SK-N-SH (cell line): ENCODE measurements around the gene KRTAP27-1. TPM values are rescaled to one million over a fixed set of nuclear protein-coding genes. Genes with fewer than 3 reads are reported as not detected.

Experiments used
- CTCF ChIA-PET: fragments of 300-600, 350-600 bp; formaldehyde crosslinking; extraction: SDS; loops from one replicate; lab custom pipeline; 2021; lab: Yijun Ruan, JAX
- POLR2A ChIA-PET: fragments of 350-600 bp; sonication (Branson Sonifier 250); formaldehyde crosslinking; extraction: SDS; loops from one replicate; lab custom pipeline; 2020; ENCODE audit warnings: antibody characterized with exemption, inconsistent platforms; lab: Yijun Ruan, JAX
- DNase-seq: peaks from one replicate; pipeline ENCODE4 v3.0.0; 2012
- H2AFZ ChIP-seq: fragments of 200-600 bp; sonication (generic); 2 replicates; pipeline ENCODE4 v1.8.1; 2016; ENCODE audit warnings: antibody characterized with exemption, mild to moderate bottlenecking, low read depth
- H3F3A ChIP-seq: fragments of 200-600 bp; sonication (generic); replicated peaks from 2 replicates; pipeline ENCODE3; 2016; ENCODE audit warnings: antibody characterized with exemption, mild to moderate bottlenecking; ENCODE audit not compliant: insufficient read depth
- H3K27ac ChIP-seq, 2 experiments: fragments of 200-500 bp in 1 of 2; fragments of 200-600 bp in 1 of 2; sonication (Bioruptor generic) in 1 of 2; sonication (generic), shearing (Covaris generic) in 1 of 2; 2 replicates each; pipeline versions ENCODE4 v1.5.1 to v1.6.1; 2014 to 2016; ENCODE audit warnings: low read depth in 2 of 2, inconsistent platforms in 1 of 2, low read length in 1 of 2, mild to moderate bottlenecking in 1 of 2, mixed read lengths in 1 of 2
- H3K27me3 ChIP-seq: fragments of 200-600 bp; sonication (generic), shearing (Covaris generic); 2 replicates; pipeline ENCODE4 v1.6.1; 2016; ENCODE audit warnings: mixed run types; ENCODE audit not compliant: insufficient read depth
- H3K36me3 ChIP-seq, 2 experiments: fragments of 200-500 bp in 1 of 2; fragments of 200-600 bp in 1 of 2; sonication (Bioruptor generic) in 1 of 2; sonication (generic) in 1 of 2; replicated peaks in 1 of 2; 2 replicates each; pipeline versions ENCODE3 to v1.5.1; 2014 to 2016; ENCODE audit warnings: low read length in 1 of 2, mild to moderate bottlenecking in 1 of 2; ENCODE audit not compliant: insufficient read depth in 2 of 2, control insufficient read depth in 1 of 2
- H3K4me1 ChIP-seq, 2 experiments: fragments of 200-500 bp in 1 of 2; fragments of 200-600 bp in 1 of 2; sonication (Bioruptor generic) in 1 of 2; sonication (generic), shearing (Covaris generic) in 1 of 2; 2 replicates each; pipeline versions ENCODE4 v1.5.1 to v1.6.1; 2014 to 2016; ENCODE audit warnings: low read depth in 1 of 2, low read length in 1 of 2, mixed run types in 1 of 2; ENCODE audit not compliant: insufficient read depth in 2 of 2, control insufficient read depth in 1 of 2
- H3K4me2 ChIP-seq: fragments of 200-600 bp; sonication (generic), shearing (Covaris generic); 2 replicates; pipeline ENCODE4 v1.6.1; 2017; ENCODE audit warnings: mixed run types
- H3K4me3 ChIP-seq, 2 experiments: fragments of 200-500 bp in 1 of 2; fragments of 200-600 bp in 1 of 2; sonication (Bioruptor generic) in 1 of 2; sonication (generic), shearing (Covaris generic) in 1 of 2; 2 replicates each; pipeline versions ENCODE4 v1.5.1 to v1.8.1; 2014 to 2016; ENCODE audit warnings: low read depth in 2 of 2, inconsistent platforms in 1 of 2, low read length in 1 of 2, mild to moderate bottlenecking in 1 of 2, mixed read lengths in 1 of 2, moderate library complexity in 1 of 2
- H3K79me2 ChIP-seq: fragments of 200-600 bp; sonication (generic); 2 replicates; pipeline ENCODE4 v1.8.1; 2017; ENCODE audit warnings: mild to moderate bottlenecking; ENCODE audit not compliant: insufficient read depth
- H3K9ac ChIP-seq: fragments of 200-600 bp; sonication (generic); 2 replicates; pipeline ENCODE4 v1.6.1; 2017; ENCODE audit warnings: mixed run types
- H3K9me2 ChIP-seq: fragments of 200-600 bp; sonication (generic); 2 replicates; pipeline ENCODE4 v1.6.1; 2017; ENCODE audit warnings: mixed run types
- H3K9me3 ChIP-seq: fragments of 200-600 bp; sonication (generic); 2 replicates; pipeline ENCODE4 v1.6.1; 2017; ENCODE audit warnings: mixed run types, mild to moderate bottlenecking, moderate library complexity
- H4K20me1 ChIP-seq: fragments of 200-600 bp; sonication (generic); 2 replicates; pipeline ENCODE4 v1.6.1; 2017; ENCODE audit warnings: mild to moderate bottlenecking, mixed run types; ENCODE audit not compliant: insufficient read depth
- EZH2phosphoT487 ChIP-seq: fragments of 200-600 bp; sonication (generic); IDR thresholded peaks from 2 replicates; pipeline ENCODE4 v1.6.1; 2017; ENCODE audit warnings: low read depth, mixed run types, mild to moderate bottlenecking, antibody characterized with exemption, moderate library complexity, borderline replicate concordance
- FOXJ3 ChIP-seq: sonication (generic); formaldehyde crosslinking; IDR thresholded peaks from 2 replicates; pipeline ENCODE4 v1.5.1; 2020; ENCODE audit warnings: mild to moderate bottlenecking, missing genetic modification reagents
- FOXM1 ChIP-seq: IDR thresholded peaks from 2 replicates; pipeline ENCODE4 v1.4.0; 2012; ENCODE audit warnings: low read depth, mild to moderate bottlenecking
- GABPA ChIP-seq: IDR thresholded peaks from 2 replicates; pipeline ENCODE4 v1.4.0; 2012; ENCODE audit warnings: low read depth, mild to moderate bottlenecking
- GATA2 ChIP-seq: sonication (generic); formaldehyde crosslinking; IDR thresholded peaks from 2 replicates; pipeline ENCODE4 v1.5.0; 2020; ENCODE audit warnings: mild to moderate bottlenecking, missing genetic modification reagents
- MEF2A ChIP-seq: IDR thresholded peaks from 2 replicates; pipeline ENCODE4 v1.4.0; 2012; ENCODE audit warnings: low read depth, borderline replicate concordance
- NFIC ChIP-seq: IDR thresholded peaks from 2 replicates; pipeline ENCODE4 v1.4.0; 2012; ENCODE audit warnings: borderline replicate concordance
- NRF1 ChIP-seq: IDR thresholded peaks from 2 replicates; pipeline ENCODE4 v1.6.1; 2012; ENCODE audit warnings: low read depth, mild to moderate bottlenecking, low read length
- RAD21 ChIP-seq: IDR thresholded peaks from 2 replicates; pipeline ENCODE4 v1.6.1; 2012; ENCODE audit warnings: mild to moderate bottlenecking, low read length
- REST ChIP-seq: IDR thresholded peaks from 2 replicates; pipeline ENCODE4 v1.6.1; 2012; ENCODE audit warnings: mild to moderate bottlenecking, low read depth, low read length, moderate library complexity
- RFX5 ChIP-seq: IDR thresholded peaks from 2 replicates; pipeline ENCODE4 v1.6.1; 2012; ENCODE audit warnings: mild to moderate bottlenecking, improper control_type of control experiment, low read length
- TAF1 ChIP-seq: IDR thresholded peaks from 2 replicates; pipeline ENCODE4 v1.6.1; 2012; ENCODE audit warnings: low read depth, mild to moderate bottlenecking, low read length, moderate library complexity, borderline replicate concordance
- TCF12 ChIP-seq: IDR thresholded peaks from 2 replicates; pipeline ENCODE4 v1.4.0; 2012
- USF1 ChIP-seq: IDR thresholded peaks from 2 replicates; pipeline ENCODE4 v1.4.0; 2012; ENCODE audit warnings: low read depth, borderline replicate concordance
- YY1 ChIP-seq: IDR thresholded peaks from 2 replicates; pipeline ENCODE4 v1.4.0; 2012; ENCODE audit warnings: low read depth, mild to moderate bottlenecking
- WGBS: methylation state at CpG from one replicate; pipeline ENCODE4 v1.1.6; 2017; ENCODE audit warnings: low lambda C conversion rate; 5-methylcytosine and 5-hydroxymethylcytosine counted together
- polyA plus RNA-seq, 3 experiments: library from polyadenylated mRNA; depleted of rRNA; stranded (reverse); fragments of >200 nt; gene quantifications; 2 replicates each; pipeline ENCODE4 v1.2.3, GENCODE V29; 2012

Gene KRTAP27-1
- polyA plus RNA-seq, 1 of the 3 experiments (the other 2 are of a cell fraction) = not detected

DNA sequence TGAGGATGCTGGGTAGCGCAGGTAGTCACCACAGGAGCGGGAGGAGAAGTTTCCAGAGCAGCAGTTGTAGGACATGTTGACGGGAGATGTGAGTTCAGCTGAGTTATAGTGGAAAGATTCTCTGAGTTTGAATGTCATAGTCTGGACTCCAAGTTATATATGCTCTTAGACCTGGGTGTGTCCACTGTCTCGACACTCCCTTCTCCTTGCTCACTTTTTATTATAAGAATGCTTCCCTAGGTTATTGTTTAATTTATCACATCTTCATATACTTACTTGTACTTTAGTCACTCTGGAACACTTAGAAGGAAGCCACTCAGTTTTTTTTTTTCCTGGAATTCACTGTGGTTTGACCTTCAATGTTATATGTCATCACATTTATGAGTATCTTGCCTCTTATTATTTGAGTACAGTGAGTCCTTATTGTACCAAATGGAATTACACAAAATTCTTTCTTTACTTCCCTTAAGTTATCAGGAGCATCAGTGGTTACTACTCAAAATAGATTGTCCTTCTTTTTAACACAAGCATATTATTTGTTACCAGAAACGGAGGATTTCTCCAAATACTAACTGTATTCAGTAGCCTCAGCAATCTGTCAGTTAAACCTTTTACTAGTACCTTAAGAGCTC, 34.8 kb upstream of the KRTAP27-1 start, which contains the start of gene KRTAP13-2 (continued):
- TF ChIP-seq NFIC (no peak), GABPA (no peak)

DNA sequence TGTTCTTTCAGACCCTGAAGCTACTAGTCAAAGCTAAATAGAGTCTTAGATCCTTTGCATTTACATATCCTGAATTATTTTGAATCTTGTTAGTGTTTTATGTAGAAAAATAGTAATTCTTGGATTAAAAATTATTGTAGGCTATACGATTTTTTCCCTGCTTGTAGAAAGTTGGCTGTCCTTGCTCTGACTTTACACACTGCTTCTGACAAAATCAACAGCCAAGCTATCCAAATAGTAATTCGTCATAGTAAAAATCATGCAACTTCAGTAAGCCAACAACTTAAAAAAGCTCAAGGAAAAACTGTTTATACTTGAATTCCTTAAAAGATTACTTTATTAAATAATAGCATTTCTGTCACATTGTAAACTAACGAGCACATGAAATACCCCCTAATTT, 18.4 kb upstream of the KRTAP27-1 start:
- Histone ChIP-seq H3K9ac (no peak overlapping the region), H3K9me3 (no peaks in the 10 kb centered on the region), H3K9me2 (no peaks in the 10 kb centered on the region), H3F3A (no peaks in the 10 kb centered on the region), H4K20me1 (no peaks in the 10 kb centered on the region), H2AFZ (no peak overlapping the region), H3K4me3 (no peak overlapping the region), H3K79me2 (no peaks in the 10 kb centered on the region), H3K27ac (no peak overlapping the region), H3K27me3 (no peaks in the 10 kb centered on the region), H3K36me3 (no peaks in the 10 kb centered on the region), H3K4me2 (no peak overlapping the region), H3K4me1 (no peaks in the 10 kb centered on the region)
- 2% methylated on average over 3 of the region's 3 CpGs for WGBS
- no peak for DNase-seq
- POLR2A ChIA-PET = no interaction called here
- CTCF ChIA-PET = no interaction called here
- TF ChIP-seq EZH2phosphoT487 = no peak
- TF ChIP-seq FOXM1 = no peak
- TF ChIP-seq USF1 = no peak
- TF ChIP-seq YY1 = no peak
- TF ChIP-seq FOXJ3 (CRISPR knock-in tag) = no peak
- no peak for TF ChIP-seq MEF2A
- no peak for TF ChIP-seq NRF1
- TF ChIP-seq GATA2 (CRISPR knock-in tag) = no peak

DNA sequence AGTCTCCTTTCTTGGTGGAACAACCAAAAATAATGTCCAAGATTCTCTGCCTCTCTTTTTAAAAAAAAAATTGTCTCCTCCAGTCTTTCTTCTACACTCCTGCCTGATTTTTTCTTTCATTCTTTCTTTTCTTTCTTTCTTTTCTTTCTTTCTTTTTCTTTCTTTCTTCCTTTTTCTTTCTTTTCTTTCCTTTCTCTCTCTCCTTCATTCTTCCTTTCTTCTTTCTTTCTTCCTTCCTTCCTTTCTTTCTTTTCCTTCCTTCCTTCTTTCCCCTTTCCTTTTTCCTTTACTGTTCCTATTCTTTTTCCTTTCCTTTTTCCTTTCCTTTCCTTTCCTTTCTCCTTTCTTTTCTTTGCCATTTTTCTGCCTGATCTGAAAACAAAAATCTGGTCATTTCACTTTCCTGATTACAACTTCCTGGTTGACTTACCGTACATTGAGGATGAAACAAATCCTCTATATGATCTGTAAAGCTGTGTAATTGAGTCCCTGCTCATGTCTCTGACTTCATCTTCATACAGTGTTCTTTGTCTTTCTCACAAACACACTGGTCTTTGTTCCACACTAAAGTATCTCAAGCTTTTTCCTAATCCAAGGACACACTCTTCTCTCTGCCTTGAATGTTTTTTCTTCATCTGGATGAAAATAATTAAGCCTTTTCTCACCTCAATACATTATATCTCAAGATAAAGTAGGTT, 17.0 kb upstream of the KRTAP27-1 start:
- Histone ChIP-seq H2AFZ (no peak overlapping the region), H3K79me2 (no peaks in the 10 kb centered on the region), H3K9me2 (no peaks in the 10 kb centered on the region), H3K27ac (no peak overlapping the region), H3F3A (no peaks in the 10 kb centered on the region), H3K9me3 (no peaks in the 10 kb centered on the region), H3K4me1 (no peaks in the 10 kb centered on the region), H3K4me3 (no peak overlapping the region), H3K27me3 (no peaks in the 10 kb centered on the region), H4K20me1 (no peaks in the 10 kb centered on the region), H3K4me2 (no peak overlapping the region), H3K36me3 (no peaks in the 10 kb centered on the region), H3K9ac (no peak overlapping the region)
- POLR2A ChIA-PET = no interaction called here
- DNase-seq = no peak
- WGBS = 0% methylated on average over 1 of the region's 1 CpG
- CTCF ChIA-PET = no interaction called here
- TF ChIP-seq TAF1 (no peak), RAD21 (no peak), NFIC (no peak), REST (no peak), TCF12 (no peak), RFX5 (no peak), USF1 (no peak), FOXM1 (no peak)
